Measurements from ENCODE around the gene ADAMTS3.

Gene ADAMTS3

GRCh38 chr4:72275381-72275780 lies 293.6 kb downstream of the ADAMTS3 start:
- no peak for DNase-seq

GRCh38 chr4:72274251-72274650 lies 294.8 kb downstream of the ADAMTS3 start:
- no peak for DNase-seq

GRCh38 chr4:72255269-72255668 lies 313.8 kb downstream of the ADAMTS3 start:
- DNase-seq = no peak

GRCh38 chr4:72243641-72244040 lies 325.4 kb downstream of the ADAMTS3 start:
- no peak for DNase-seq

- DNase-seq = no peak
These were observed 329.4 kb downstream of the ADAMTS3 start for GRCh38 chr4:72239487-72240116.
